ENCODE results near the gene NR2F1-AS1.

Gene NR2F1-AS1

DNA sequence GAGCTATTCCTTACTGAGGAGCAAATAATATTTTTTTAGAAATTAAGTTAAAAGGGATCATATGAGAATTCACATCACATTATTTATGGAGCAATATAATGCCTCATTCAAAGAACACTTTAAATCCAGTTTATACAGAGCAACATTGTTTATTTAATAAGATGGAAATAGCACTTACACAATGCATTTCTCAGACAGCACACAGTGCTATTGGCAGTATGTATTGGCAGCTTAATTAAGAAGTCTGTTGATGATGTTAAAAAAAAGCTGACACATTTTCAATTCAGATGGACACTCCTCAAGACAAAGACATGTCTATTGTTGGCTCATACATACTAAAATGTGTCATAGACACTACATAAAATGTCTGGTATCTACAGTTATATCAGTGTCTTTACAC lies 171.3 kb downstream of the NR2F1-AS1 start:
- no peaks in the 10 kb centered on the region for H3K9me3 ChIP-seq (ENCODE audit: control insufficient read depth in 1 of 2, low read length in 2 of 2)
- no peaks in the 10 kb centered on the region for H3K4me1 ChIP-seq (ENCODE audit: control insufficient read depth in 1 of 2, insufficient read depth in 2 of 2, low read length in 2 of 2)
- no peaks in the 10 kb centered on the region for H3K27me3 ChIP-seq (ENCODE audit: low read depth, low read length)

DNA sequence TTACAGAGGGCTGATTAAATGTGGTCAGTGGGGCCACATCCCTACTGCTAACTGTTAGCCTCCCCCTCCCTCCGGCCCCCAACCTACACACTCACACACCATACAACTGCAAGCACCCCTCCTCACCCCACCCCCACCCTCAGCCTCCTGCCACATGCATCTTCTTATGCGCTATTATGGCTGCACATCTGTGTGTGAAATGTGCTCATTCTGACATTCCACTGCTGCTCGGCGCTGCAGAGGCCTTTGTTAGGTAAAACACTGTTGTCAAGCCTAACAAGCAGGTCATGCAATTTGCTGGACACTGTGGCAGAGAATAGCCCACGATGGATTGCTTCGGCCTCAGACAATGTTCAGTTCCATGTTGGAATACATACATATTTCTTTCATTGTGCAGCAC lies 173.6 kb downstream of the NR2F1-AS1 start:
- Histone ChIP-seq H3K27me3 (ENCODE audit: low read depth, low read length) (no peaks in the 10 kb centered on the region), H3K36me3 (ENCODE audit: control insufficient read depth in 1 of 2, insufficient read depth in 2 of 2, low read length in 2 of 2) (no peaks in the 10 kb centered on the region), H3K4me1 (ENCODE audit: control insufficient read depth in 1 of 2, insufficient read depth in 2 of 2, low read length in 2 of 2) (no peaks in the 10 kb centered on the region), H3K9me3 (ENCODE audit: control insufficient read depth in 1 of 2, low read length in 2 of 2) (no peaks in the 10 kb centered on the region), H3K4me3 (ENCODE audit: low read depth in 1 of 2, low read length in 2 of 2) (no peak overlapping the region), H3K27ac (ENCODE audit: low read length) (no peak overlapping the region)

More for the DNA sequence above, 171.3 kb downstream of the NR2F1-AS1 start:
- no peak overlapping the region for H3K27ac ChIP-seq (ENCODE audit: low read length)
- H3K4me3 ChIP-seq (ENCODE audit: low read depth in 1 of 2, low read length in 2 of 2), result no peak overlapping the region
- no peaks in the 10 kb centered on the region for H3K36me3 ChIP-seq (ENCODE audit: control insufficient read depth in 1 of 2, insufficient read depth in 2 of 2, low read length in 2 of 2)

- no peak overlapping the region for H3K27ac ChIP-seq (ENCODE audit: low read length)
- no peaks in the 10 kb centered on the region for H3K4me1 ChIP-seq (ENCODE audit: control insufficient read depth in 1 of 2, insufficient read depth in 2 of 2, low read length in 2 of 2)
- no peaks in the 10 kb centered on the region for H3K9me3 ChIP-seq (ENCODE audit: control insufficient read depth in 1 of 2, low read length in 2 of 2)
- no peaks in the 10 kb centered on the region for H3K27me3 ChIP-seq (ENCODE audit: low read depth, low read length)
- no peak overlapping the region for H3K4me3 ChIP-seq (ENCODE audit: low read depth in 1 of 2, low read length in 2 of 2)
- H3K36me3 ChIP-seq (ENCODE audit: control insufficient read depth in 1 of 2, insufficient read depth in 2 of 2, low read length in 2 of 2), result no peaks in the 10 kb centered on the region
These were observed 174.0 kb downstream of the NR2F1-AS1 start for GRCh38 chr5:93406971-93407401.

- no peak overlapping the region for H3K27ac ChIP-seq (ENCODE audit: low read length)
These were observed 176.8 kb downstream of the NR2F1-AS1 start for GRCh38 chr5:93404246-93404645.

GRCh38 chr5:93403141-93403928 lies 177.7 kb downstream of the NR2F1-AS1 start:
- H3K27me3 ChIP-seq (ENCODE audit: low read depth, low read length), result no peaks in the 10 kb centered on the region
- H3K9me3 ChIP-seq (ENCODE audit: control insufficient read depth in 1 of 2, low read length in 2 of 2), result no peaks in the 10 kb centered on the region
- no peak overlapping the region for H3K4me3 ChIP-seq (ENCODE audit: low read depth in 1 of 2, low read length in 2 of 2)
- H3K36me3 ChIP-seq (ENCODE audit: control insufficient read depth in 1 of 2, insufficient read depth in 2 of 2, low read length in 2 of 2), result no peaks in the 10 kb centered on the region
- H3K4me1 ChIP-seq (ENCODE audit: control insufficient read depth in 1 of 2, insufficient read depth in 2 of 2, low read length in 2 of 2), result no peaks in the 10 kb centered on the region
- no peak overlapping the region for H3K27ac ChIP-seq (ENCODE audit: low read length)

More at GRCh38 chr5:93404246-93404645, 176.8 kb downstream of the NR2F1-AS1 start:
- H3K27me3 ChIP-seq (ENCODE audit: low read depth, low read length), result no peaks in the 10 kb centered on the region
- no peak overlapping the region for H3K4me3 ChIP-seq (ENCODE audit: low read depth in 1 of 2, low read length in 2 of 2)
- H3K4me1 ChIP-seq (ENCODE audit: control insufficient read depth in 1 of 2, insufficient read depth in 2 of 2, low read length in 2 of 2), result no peaks in the 10 kb centered on the region
- no peaks in the 10 kb centered on the region for H3K9me3 ChIP-seq (ENCODE audit: control insufficient read depth in 1 of 2, low read length in 2 of 2)
- H3K36me3 ChIP-seq (ENCODE audit: control insufficient read depth in 1 of 2, insufficient read depth in 2 of 2, low read length in 2 of 2), result no peaks in the 10 kb centered on the region

- Histone ChIP-seq H3K36me3 (ENCODE audit: control insufficient read depth in 1 of 2, insufficient read depth in 2 of 2, low read length in 2 of 2) (no peaks in the 10 kb centered on the region), H3K4me3 (ENCODE audit: low read depth in 1 of 2, low read length in 2 of 2) (no peak overlapping the region), H3K27ac (ENCODE audit: low read length) (no peak overlapping the region), H3K9me3 (ENCODE audit: control insufficient read depth in 1 of 2, low read length in 2 of 2) (no peaks in the 10 kb centered on the region), H3K27me3 (ENCODE audit: low read depth, low read length) (no peaks in the 10 kb centered on the region), H3K4me1 (ENCODE audit: control insufficient read depth in 1 of 2, insufficient read depth in 2 of 2, low read length in 2 of 2) (no peaks in the 10 kb centered on the region)
These were observed 178.6 kb downstream of the NR2F1-AS1 start for GRCh38 chr5:93402451-93402850.

DNA sequence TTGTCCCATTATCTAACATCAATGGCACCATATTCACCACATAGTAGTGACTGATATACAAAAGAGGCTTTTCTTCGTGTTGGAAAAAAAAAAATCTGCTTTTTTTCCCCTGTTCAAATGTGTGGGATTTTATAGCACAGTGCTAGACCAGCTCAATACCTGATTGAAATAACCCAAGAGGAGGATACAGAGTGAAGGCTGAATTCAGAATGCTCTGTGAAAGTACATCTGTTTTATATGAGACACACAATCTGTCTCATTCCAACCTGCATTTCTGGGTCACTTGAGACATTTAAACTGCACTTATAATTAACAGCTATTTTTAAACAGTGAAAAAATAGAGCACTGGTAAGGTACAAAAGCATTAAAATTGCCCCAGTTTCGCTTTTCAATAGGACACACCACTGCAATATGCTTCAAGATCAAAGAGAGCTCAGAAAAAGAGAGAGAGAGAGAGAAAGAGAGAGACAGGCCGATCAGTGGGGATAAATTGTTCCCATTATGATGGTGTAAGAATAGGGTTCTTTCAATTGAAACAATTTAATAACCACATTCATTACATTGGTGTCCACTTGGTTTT lies 179.3 kb downstream of the NR2F1-AS1 start:
- no peaks in the 10 kb centered on the region for H3K4me1 ChIP-seq (ENCODE audit: control insufficient read depth in 1 of 2, insufficient read depth in 2 of 2, low read length in 2 of 2)
- H3K4me3 ChIP-seq (ENCODE audit: low read depth in 1 of 2, low read length in 2 of 2), result no peak overlapping the region
- H3K36me3 ChIP-seq (ENCODE audit: control insufficient read depth in 1 of 2, insufficient read depth in 2 of 2, low read length in 2 of 2), result no peaks in the 10 kb centered on the region
- no peaks in the 10 kb centered on the region for H3K9me3 ChIP-seq (ENCODE audit: control insufficient read depth in 1 of 2, low read length in 2 of 2)
- no peaks in the 10 kb centered on the region for H3K27me3 ChIP-seq (ENCODE audit: low read depth, low read length)
- no peak overlapping the region for H3K27ac ChIP-seq (ENCODE audit: low read length)

DNA sequence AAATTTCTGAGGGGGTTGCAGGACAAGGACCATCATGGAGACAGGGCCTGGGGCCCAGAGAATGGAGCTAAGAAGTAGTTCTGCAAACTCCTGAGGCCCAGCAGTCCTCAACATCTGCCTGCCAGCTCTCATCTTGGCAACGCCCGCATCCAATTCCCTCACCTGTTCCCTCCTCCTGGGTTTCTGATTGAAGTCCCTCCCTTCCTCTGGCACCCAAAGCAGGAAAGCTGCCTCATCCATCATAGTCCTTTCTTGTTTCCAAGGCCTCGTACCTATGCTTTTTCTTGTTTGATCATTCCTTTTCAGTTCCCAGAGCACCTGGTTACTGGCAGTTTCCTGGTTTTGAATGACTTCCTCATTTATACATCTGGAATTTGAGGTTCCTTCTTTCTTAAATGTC lies 181.3 kb downstream of the NR2F1-AS1 start:
- no peak overlapping the region for H3K27ac ChIP-seq (ENCODE audit: low read length)
- H3K4me3 ChIP-seq (ENCODE audit: low read depth in 1 of 2, low read length in 2 of 2), result no peak overlapping the region
- no peaks in the 10 kb centered on the region for H3K4me1 ChIP-seq (ENCODE audit: control insufficient read depth in 1 of 2, insufficient read depth in 2 of 2, low read length in 2 of 2)
- H3K27me3 ChIP-seq (ENCODE audit: low read depth, low read length), result no peaks in the 10 kb centered on the region
- H3K9me3 ChIP-seq (ENCODE audit: control insufficient read depth in 1 of 2, low read length in 2 of 2), result no peaks in the 10 kb centered on the region
- no peaks in the 10 kb centered on the region for H3K36me3 ChIP-seq (ENCODE audit: control insufficient read depth in 1 of 2, insufficient read depth in 2 of 2, low read length in 2 of 2)

GRCh38 chr5:93395971-93396379 lies 185.0 kb downstream of the NR2F1-AS1 start:
- Histone ChIP-seq H3K9me3 (ENCODE audit: control insufficient read depth in 1 of 2, low read length in 2 of 2) (no peaks in the 10 kb centered on the region), H3K27me3 (ENCODE audit: low read depth, low read length) (no peaks in the 10 kb centered on the region), H3K36me3 (ENCODE audit: control insufficient read depth in 1 of 2, insufficient read depth in 2 of 2, low read length in 2 of 2) (no peaks in the 10 kb centered on the region)

DNA sequence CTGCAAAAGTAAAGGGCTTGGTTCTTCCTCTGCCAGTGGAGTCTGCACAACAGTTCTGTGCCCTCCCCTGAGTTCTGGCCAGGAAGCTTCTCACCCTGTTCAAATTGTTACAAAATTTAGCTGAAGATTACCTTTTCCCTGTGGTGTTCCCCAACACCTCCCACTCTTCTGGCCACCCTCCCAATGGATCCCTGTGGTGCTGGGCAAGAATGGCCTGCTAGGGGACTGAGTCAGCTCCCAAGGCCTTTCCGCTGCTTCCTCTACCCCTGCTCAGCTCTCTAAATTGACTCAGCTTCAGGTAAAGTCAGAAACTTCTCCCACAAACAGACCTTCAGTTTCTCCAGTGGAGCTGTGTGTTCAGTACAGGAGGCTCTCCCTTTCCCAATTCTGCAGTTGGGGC lies 186.0 kb downstream of the NR2F1-AS1 start:
- Histone ChIP-seq H3K27me3 (ENCODE audit: low read depth, low read length) (no peaks in the 10 kb centered on the region), H3K4me3 (ENCODE audit: low read depth in 1 of 2, low read length in 2 of 2) (no peak overlapping the region), H3K4me1 (ENCODE audit: control insufficient read depth in 1 of 2, insufficient read depth in 2 of 2, low read length in 2 of 2) (no peaks in the 10 kb centered on the region), H3K27ac (ENCODE audit: low read length) (no peak overlapping the region), H3K9me3 (ENCODE audit: control insufficient read depth in 1 of 2, low read length in 2 of 2) (no peaks in the 10 kb centered on the region), H3K36me3 (ENCODE audit: control insufficient read depth in 1 of 2, insufficient read depth in 2 of 2, low read length in 2 of 2) (no peaks in the 10 kb centered on the region)

More at GRCh38 chr5:93395971-93396379, 185.0 kb downstream of the NR2F1-AS1 start:
- Histone ChIP-seq H3K4me1 (ENCODE audit: control insufficient read depth in 1 of 2, insufficient read depth in 2 of 2, low read length in 2 of 2) (no peaks in the 10 kb centered on the region), H3K27ac (ENCODE audit: low read length) (no peak overlapping the region), H3K4me3 (ENCODE audit: low read depth in 1 of 2, low read length in 2 of 2) (no peak overlapping the region)

GRCh38 chr5:93394301-93394700 lies 186.7 kb downstream of the NR2F1-AS1 start:
- H3K36me3 ChIP-seq (ENCODE audit: control insufficient read depth in 1 of 2, insufficient read depth in 2 of 2, low read length in 2 of 2), result no peaks in the 10 kb centered on the region
- H3K9me3 ChIP-seq (ENCODE audit: control insufficient read depth in 1 of 2, low read length in 2 of 2), result no peaks in the 10 kb centered on the region
- no peaks in the 10 kb centered on the region for H3K4me1 ChIP-seq (ENCODE audit: control insufficient read depth in 1 of 2, insufficient read depth in 2 of 2, low read length in 2 of 2)
- H3K27ac ChIP-seq (ENCODE audit: low read length), result no peak overlapping the region
- no peak overlapping the region for H3K4me3 ChIP-seq (ENCODE audit: low read depth in 1 of 2, low read length in 2 of 2)
- no peaks in the 10 kb centered on the region for H3K27me3 ChIP-seq (ENCODE audit: low read depth, low read length)
